WI38 (cell line): ENCODE measurements around the gene CTBP2.

ENCODE experiments used
- H3K4me3 ChIP-seq: 2 replicates; pipeline ENCODE4 v1.5.1; 2011; ENCODE audit warnings: low read depth, mild to moderate bottlenecking, control low read depth, low read length
- TF ChIP-seq, protein P1 (sequence below): IDR thresholded peaks from 2 replicates; pipeline ENCODE4 v1.5.1; 2012; ENCODE audit warnings: low read depth, mild to moderate bottlenecking, control low read depth, low read length

Gene CTBP2

DNA sequence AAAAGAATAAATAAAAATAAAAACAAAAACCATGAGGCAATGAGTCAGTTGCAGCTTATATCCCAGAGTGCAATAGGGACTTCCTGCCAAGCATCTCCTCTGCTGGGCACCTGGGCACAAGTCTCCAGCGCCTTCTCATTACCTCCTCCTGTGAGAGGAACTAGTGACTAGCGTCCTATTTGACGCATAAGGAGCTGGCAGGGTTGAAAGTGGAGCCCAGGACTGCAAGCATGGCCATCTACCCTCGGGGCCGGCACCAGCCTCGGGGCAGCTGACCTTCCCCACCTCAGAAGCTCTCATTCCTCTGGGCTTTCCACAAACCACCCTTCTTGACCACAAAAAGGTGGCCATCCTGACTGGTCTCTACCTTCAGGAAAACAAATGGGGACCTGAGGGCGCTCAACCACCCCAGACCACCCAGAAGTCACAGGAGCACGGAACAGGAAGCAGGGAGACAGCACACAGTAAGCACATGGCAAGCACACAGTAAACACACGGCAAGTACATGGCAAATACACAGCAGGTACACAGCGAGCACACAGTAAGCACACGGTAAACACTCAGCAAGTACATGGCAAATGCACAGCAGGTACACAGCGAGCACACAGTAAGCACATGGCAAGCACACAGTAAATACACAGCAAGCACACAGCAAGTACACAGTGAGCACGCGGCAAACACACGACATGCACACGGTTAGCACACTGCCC is 19.1 kb downstream of the CTBP2 start:
- TF ChIP-seq, protein P1, sequence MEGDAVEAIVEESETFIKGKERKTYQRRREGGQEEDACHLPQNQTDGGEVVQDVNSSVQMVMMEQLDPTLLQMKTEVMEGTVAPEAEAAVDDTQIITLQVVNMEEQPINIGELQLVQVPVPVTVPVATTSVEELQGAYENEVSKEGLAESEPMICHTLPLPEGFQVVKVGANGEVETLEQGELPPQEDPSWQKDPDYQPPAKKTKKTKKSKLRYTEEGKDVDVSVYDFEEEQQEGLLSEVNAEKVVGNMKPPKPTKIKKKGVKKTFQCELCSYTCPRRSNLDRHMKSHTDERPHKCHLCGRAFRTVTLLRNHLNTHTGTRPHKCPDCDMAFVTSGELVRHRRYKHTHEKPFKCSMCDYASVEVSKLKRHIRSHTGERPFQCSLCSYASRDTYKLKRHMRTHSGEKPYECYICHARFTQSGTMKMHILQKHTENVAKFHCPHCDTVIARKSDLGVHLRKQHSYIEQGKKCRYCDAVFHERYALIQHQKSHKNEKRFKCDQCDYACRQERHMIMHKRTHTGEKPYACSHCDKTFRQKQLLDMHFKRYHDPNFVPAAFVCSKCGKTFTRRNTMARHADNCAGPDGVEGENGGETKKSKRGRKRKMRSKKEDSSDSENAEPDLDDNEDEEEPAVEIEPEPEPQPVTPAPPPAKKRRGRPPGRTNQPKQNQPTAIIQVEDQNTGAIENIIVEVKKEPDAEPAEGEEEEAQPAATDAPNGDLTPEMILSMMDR, result no peak
- H3K4me3 ChIP-seq, result no peak overlapping the region

DNA sequence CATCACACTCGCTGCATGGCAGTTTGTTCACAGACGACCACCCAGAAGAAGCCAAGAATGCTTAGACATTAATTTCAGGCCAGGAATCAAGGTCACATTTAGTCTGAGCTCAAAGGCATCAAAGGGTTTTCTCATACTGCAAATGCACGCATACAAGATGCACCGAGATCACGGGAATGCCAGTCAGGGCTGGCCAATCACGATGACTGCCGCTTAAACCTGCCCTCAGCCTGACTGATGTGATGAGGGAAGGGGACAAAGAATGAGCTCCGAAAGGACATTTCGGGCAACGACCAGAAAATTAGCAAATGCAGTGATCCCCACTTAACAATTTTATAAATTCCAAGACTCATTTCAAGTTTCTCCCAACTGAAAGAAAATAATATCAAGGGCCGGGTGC is 20.2 kb downstream of the CTBP2 start:
- H3K4me3 ChIP-seq, result no peak overlapping the region

GRCh38 chr10:125137601-125138438 is 22.5 kb downstream of the CTBP2 start:
- H3K4me3 ChIP-seq, result no peak overlapping the region
- TF ChIP-seq, protein P1, result no peak

More for the DNA sequence above, 20.2 kb downstream of the CTBP2 start:
- TF ChIP-seq, protein P1, result no peak

GRCh38 chr10:125136087-125136486 is 24.3 kb downstream of the CTBP2 start:
- H3K4me3 ChIP-seq, result no peak overlapping the region
- TF ChIP-seq, protein P1, result no peak

DNA sequence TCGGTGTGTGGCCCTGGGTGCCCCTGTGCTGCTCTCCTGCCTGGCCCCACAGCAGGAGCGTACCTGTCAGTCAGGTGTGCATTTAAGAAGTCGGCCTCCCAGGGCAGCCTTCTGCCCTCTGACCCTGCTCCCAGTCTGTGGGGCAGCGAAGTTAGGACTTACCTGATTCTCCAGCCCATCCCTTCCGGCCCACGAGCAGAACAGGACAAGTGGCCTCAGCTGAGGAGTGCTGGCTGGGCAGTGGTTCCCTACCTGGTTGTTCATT is 24.7 kb downstream of the CTBP2 start:
- TF ChIP-seq, protein P1, result no peak
- no peak overlapping the region for H3K4me3 ChIP-seq

DNA sequence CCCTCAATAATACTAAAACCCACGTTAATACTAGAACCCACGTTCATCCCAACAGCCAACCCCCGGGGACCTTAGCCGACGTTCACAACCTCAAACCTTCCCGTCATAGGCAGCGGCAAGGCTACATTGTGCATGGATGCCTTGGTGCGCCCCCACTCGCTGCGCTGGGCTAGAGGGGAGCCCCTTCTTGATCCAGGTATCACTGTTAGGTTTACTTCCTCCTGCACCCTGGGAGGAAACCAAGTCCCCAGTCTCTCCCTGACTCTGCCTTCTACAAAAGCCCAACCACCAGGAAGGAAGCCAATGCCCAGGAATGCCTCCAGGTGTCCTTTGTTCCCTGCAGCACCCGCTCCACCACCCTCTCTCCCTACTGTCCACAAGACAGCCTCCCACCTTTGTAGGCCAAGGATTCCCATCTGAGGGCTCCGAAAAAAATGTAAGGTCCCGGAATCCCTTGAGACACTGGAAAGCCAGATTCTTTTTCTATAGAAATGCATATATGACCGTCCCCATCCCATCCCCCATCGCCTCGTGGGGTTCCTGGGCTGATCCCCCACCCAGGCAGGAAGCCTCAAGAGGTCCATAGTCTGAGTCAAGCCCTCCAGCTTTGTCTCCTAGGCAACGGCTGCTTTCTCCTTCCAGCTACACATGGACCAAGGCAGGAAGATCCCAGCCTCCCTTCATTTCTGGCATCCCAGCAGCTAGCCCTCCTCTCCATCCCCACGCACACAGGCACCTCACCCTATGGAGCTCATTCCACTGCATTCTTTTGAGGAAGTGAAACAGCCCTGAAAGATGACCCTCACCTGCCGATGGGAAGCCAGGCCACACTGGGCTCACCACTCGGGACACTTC is 25.2 kb downstream of the CTBP2 start:
- TF ChIP-seq, protein P1, result no peak
- no peak overlapping the region for H3K4me3 ChIP-seq
